EH (cell line): ENCODE measurements around the gene SULT2A1.
"Not testable (repeated sequence)": the region's sequence is repeated elsewhere in the genome, so short reads cannot be mapped to it uniquely, and the experiment has no call there.

ENCODE experiments used
- DNase-seq: peaks from one replicate; pipeline ENCODE4 v3.0.0-alpha.2; 2015; ENCODE audit warnings: low read depth

Gene SULT2A1, protein sequence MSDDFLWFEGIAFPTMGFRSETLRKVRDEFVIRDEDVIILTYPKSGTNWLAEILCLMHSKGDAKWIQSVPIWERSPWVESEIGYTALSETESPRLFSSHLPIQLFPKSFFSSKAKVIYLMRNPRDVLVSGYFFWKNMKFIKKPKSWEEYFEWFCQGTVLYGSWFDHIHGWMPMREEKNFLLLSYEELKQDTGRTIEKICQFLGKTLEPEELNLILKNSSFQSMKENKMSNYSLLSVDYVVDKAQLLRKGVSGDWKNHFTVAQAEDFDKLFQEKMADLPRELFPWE

DNA sequence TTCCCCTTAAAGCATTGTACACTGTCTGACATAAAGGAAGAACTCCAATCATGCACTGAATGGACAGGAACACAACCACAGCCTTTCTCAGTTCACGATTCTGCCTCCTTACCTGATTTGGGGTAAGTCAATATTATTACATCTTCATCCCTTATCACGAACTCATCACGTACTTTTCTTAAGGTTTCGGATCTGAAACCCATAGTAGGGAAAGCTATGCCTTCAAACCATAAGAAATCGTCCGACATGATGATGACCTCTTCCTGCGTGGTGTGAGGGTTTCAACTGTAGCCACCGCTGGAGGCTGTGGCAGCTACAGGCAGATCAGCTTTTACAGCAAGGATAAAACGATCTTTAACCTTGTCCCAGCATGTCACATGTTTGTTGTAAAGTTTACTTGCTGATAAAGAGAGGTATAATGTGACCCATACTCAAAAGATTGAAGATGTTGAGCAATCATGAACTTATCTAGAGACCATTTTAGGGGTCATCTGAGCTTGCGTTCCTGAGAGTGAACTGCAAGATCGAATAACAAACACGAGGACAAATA is at the start of gene SULT2A1:
SULT2A1 (minus strand) TSS at position 306 of the 550 bp plus-strand sequence; CDS start at position 248, 58 bp downstream.
- DNase-seq = no peak

GRCh38 chr19:47928581-47928980 is 42.5 kb upstream of the SULT2A1 start:
- not testable (repeated sequence) for DNase-seq

DNA sequence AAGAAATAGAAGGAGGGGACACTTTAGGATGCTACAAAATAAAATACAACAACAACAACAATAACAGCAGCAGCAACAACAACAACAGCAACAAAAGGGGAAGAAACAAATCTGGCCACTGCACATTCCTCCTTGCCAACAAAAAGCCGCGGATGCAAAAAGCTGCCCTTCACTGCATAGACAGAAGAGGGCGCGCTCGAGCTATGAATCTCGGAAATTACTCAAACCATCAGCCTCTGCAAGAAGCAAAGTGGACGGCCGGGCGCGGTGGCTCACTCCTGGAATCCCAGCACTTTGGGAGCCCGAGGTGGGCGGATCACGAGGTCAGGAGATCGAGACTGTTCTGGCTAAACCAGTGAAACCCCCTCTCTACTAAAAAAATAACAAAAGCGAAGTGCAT is 34.0 kb upstream of the SULT2A1 start:
- not testable (repeated sequence) for DNase-seq

DNA sequence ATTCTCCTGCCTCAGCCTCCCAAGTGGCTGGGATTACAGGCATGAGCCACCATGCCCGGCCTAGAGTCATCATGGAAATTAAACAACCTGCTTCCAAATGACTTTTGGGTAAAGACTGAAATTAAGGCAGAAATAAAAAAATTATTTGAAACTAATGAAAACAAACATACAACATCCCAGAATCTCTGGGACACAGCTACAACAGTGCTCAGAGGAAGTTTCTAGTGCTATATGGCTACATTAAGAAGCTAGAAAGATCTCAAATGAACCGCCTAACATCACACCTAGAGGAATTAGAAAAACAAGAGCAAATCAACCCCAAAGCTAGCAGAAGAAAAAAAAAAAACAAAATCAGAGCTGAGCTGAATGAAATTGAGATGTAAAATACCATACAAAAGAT is 24.1 kb upstream of the SULT2A1 start:
- not testable (repeated sequence) for DNase-seq

DNA sequence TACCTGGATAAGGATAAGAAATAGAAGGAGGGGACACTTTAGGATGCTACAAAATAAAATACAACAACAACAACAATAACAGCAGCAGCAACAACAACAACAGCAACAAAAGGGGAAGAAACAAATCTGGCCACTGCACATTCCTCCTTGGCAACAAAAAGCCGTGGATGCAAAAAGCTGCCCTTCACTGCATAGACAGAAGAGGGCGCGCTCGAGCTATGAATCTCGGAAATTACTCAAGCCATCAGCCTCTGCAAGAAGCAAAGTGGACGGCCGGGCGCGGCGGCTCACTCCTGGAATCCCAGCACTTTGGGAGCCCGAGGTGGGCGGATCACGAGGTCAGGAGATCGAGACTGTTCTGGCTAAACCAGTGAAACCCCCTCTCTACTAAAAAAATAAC is 23.2 kb upstream of the SULT2A1 start:
- not testable (repeated sequence) for DNase-seq

DNA sequence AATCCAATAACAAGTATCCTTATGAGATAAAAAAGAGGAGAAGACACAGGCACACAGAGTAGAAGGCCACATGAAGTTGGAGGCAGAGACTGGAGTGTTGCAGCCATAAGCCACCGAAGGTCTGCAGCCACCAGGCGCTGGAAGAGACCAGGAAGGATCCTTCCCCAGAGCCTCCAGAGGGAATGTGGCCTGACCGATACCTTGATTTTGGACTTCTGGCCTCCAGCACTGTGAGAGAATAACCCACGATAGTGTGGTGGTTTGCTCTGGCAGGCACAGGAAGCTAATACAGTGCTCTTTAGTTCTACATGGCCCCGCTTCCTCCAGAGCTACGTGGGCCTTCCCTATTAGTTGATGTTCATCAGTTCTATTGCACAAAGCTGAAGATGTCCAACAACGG is 15.3 kb upstream of the SULT2A1 start:
- no peak for DNase-seq

- DNase-seq = no peak
These were observed 13.2 kb upstream of the SULT2A1 start for GRCh38 chr19:47899335-47899734.

DNA sequence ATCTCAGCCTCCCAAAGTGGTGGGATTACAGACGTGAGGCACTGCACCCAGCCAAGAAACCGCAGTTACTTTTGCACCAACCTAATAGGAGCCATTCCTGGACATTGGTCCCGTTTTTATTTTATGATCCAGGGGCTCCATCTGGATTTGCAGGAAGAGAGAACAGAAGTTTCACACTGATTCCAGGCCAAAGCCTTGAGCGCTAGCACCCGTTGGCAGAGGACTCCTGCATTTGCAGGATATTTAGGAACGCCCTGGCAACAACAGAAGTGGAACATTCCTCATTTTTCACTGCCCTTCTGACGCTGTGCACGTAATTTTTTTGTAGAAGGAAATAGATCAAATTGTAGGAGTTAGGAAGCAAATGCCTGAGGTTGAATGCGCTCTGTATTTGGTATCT is 11.7 kb upstream of the SULT2A1 start:
- DNase-seq = no peak

GRCh38 chr19:47896773-47897172 is 10.7 kb upstream of the SULT2A1 start:
- no peak for DNase-seq

- no peak for DNase-seq
These were observed 9.9 kb upstream of the SULT2A1 start for GRCh38 chr19:47896019-47896418.

GRCh38 chr19:47895165-47895782 is 9.2 kb upstream of the SULT2A1 start:
- DNase-seq = no peak

DNA sequence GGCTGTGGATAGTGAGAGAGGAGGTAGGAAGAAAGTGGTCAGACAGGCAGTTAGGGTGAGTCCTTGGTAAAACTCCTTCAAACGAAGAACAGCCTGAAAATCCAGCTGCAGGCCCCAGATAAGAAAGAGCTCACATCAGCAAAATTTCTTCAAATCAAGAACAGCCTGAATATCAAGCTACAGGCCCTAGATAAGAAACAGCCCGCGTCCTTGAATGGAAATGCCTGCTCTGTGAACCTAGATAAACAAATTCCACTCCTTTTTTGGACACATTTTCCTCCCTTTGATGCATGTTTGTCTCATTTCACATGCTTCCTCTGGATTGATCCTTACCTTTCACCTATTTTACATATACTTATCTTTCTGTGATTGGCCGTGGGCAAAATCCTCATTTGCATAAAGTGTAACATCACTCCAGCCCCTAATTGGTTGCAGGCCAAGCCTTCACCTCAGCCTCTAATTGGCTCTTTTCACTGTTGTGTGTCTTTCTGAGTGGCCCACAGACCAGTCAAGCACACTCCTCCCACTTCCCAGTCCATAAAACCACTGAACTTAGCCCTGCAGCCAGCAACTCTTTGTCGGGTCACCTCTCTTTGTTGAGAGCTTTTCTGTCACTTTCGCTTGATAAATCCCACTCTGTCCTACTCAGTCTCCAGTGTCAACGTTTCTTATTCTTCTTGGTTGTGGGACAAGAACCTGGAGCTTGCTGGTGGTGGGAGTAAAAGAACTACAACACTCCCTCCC is 6.0 kb upstream of the SULT2A1 start:
- peak; percentile 7 for DNase-seq

- no peak for DNase-seq
These were observed 5.5 kb upstream of the SULT2A1 start for GRCh38 chr19:47891622-47891922.

DNA sequence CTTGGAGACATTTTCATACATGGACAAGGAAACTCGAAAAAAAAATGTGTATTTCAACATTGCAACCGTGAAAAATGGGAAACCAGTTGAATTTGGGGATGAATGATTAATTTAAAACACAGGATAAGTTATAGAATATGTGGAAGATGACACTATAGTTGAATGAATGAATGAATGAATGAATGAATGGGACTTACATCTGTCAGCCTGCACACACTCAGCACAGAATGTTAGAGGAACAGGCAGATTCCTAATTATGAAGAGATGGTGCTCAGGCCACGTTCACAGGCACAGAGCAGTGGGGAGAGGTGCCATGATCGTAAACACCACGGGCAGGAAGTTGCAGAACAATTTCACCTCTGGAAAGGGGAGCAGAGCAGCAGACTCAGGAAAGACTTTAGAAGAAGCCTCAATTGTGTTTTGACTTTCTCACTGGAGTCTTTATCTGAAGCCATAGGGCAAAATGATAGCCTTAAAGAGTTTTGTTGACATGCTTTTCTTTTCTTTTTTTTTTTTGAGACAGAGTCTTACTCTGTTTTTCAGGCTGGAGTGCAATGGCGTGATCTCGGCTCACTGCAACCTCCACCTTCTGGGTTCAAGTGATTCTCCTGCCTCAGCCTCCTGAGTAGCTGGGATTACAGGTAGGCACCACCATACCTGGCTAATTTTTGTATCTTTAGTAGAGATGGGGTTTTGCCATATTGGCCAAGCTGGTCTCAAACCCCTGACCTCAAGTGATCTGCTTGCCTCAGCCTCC is 4.9 kb upstream of the SULT2A1 start:
- DNase-seq = no peak

GRCh38 chr19:47885067-47885463 is 1.1 kb downstream of the SULT2A1 start:
- DNase-seq = no peak

DNA sequence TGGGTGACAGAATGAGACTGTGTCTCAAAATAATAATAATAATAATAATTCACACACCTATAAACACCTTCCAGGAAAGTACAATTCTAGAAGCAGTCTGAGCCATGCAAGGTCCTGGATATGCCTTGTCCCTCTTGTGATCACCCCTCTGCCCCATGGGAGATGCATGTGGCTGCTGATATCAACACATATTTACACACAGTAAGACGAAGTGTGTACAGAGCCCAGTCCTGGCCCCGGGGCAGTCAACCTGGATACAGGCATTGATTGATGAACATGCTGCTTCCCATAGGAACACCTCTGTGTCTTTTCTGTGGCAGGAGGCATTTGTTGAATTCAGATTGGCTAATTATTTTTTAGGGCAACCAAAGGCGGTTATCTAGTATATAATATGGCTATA is 3.2 kb downstream of the SULT2A1 start:
- no peak for DNase-seq

DNA sequence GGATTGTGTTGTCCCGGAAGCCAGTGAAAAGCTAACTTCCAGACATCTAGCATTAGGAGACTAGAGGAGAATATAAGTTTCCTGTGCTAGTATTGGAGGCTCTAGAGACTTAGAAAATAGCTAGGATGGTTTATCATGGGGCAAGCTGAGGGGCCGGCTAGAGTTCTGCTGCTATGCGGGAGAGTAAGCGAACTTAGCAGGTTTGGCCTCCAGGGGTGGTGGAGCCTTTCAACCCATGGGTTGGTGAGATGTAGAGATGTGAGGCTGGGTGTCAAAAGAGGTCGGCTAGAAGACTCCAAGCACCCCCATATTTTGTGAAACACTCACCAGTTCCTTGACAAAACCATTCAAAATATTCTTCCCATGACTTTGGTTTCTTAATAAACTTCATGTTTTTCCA is 4.4 kb downstream of the SULT2A1 start:
- DNase-seq = no peak

DNA sequence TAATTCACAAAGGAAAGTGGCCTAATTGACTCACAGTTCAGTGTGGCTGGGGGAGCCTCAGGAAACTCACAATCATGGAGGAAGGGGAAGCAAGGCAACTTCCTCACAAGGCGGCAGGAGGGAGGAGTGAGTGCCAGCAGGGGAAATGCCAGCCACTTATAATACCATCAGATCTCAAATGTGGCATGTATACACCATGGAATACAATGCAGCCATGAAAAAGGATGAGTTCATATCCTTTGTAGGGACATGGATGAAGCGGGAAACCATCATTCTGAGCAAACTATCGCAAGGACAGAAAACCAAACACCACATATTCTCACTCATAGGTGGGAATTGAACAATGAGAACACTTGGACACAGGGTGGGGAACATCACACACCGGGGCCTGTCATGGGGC is 6.7 kb downstream of the SULT2A1 start:
- DNase-seq = not testable (repeated sequence)

DNA sequence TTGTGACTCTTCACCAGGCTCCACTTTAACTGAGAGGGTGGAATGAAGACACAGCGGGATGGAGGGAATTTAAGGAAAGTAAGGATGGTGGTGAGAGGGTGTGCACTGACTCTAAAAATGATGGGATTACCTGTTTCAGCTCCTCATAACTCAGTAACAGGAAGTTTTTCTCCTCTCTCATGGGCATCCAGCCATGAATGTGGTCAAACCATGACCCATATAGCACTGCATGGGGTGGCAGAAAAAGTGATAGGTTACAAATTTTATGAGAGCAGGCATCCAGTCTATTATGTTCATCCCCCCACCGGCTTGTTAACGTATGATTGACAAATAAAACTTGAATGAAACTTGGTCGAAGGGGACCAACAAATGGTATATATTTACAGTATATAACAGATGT is 7.2 kb downstream of the SULT2A1 start:
- no peak for DNase-seq

- DNase-seq = no peak
These were observed 20.9 kb downstream of the SULT2A1 start for GRCh38 chr19:47865166-47865565.

DNA sequence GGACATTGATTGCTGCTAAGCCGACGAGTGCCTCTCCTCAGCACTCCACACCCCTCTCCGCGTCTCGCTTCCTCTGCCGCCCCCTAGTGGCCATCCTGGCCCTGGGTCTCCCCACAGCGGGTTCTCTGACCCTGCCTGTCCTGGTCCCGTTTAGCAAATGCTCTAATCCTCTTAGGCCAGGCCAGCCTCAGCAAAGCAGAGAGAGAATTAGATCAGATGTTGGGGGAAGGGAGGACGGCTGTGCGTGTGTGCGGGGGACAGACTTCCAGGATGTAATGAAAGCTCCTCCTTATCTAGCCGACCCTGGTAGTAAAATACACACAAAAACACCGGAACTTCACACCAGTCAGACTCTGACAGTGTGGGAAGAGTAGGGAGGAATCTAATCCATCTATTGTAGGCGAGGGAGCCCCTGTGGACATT is 22.6 kb downstream of the SULT2A1 start:
- DNase-seq = peak; percentile 69

DNA sequence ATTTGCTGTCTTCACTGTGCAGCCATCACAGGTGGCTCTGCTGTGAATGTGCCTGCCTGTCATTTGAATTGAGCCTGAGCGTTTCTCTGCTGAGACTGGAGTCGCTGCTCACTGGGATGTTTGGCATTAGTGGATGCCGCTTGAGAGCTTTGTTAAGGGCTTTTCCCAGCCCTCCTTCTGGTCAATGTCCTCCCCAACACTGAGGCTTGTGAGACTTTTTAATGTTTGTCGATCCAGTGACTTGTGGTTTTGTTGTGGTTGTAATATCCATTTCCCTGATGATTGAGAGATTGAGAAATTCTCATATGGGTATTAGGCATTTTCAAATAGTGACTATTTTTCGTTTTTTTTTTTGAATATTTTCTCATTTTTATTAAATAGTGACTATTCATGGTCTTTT is 24.5 kb downstream of the SULT2A1 start:
- no peak for DNase-seq
